ENCODE measurements around the gene PICALM.
"Not testable (repeated sequence)": the region's sequence is repeated elsewhere in the genome, so short reads cannot be mapped to it uniquely, and the experiment has no call there.

The PICALM gene

GRCh38 chr11:85945788-85946187 lies 123.1 kb downstream of the PICALM start:
- Histone ChIP-seq H3K4me1 (ENCODE audit: control insufficient read depth, insufficient read depth, low read length) (no peaks in the 10 kb centered on the region), H3K4me3 (ENCODE audit: insufficient read depth, low read depth, low read length) (no peak overlapping the region), H3K9me3 (ENCODE audit: control insufficient read depth, low read length) (no peaks in the 10 kb centered on the region), H3K36me3 (ENCODE audit: control insufficient read depth, insufficient read depth, low read length) (no peaks in the 10 kb centered on the region), H3K27me3 (ENCODE audit: control insufficient read depth, insufficient read depth, low read length, poor library complexity, severe bottlenecking) (no peaks in the 10 kb centered on the region), H3K27ac (ENCODE audit: insufficient read depth, low read depth, low read length, poor library complexity, severe bottlenecking) (no peak overlapping the region)

DNA sequence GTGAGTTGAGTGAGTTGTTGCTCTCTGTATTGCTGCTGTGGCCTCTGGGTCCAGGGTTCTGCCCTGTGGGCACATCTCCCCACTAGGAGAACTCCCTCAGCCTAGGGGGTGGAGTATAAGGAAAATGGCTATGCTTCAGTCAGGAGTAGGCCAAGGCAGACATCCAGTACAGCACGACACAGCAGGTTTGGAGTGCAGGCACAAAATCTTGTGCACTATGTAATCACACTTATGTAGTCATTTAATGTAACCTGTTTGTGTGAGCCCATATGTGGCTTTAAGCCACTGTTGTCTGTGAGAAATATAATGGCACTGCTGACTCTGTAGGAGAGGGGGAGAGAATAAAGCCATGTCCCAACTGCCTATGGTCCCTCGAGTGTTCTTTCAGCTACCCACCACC lies 123.6 kb downstream of the PICALM start:
- WGBS, 2 experiments: 95 to 100% methylated on average over 1 to 2 of the region's 2 CpGs
- H3K27ac ChIP-seq (ENCODE audit: insufficient read depth, low read depth, low read length, poor library complexity, severe bottlenecking): no peak overlapping the region
- no peaks in the 10 kb centered on the region for H3K9me3 ChIP-seq (ENCODE audit: control insufficient read depth, low read length)
- H3K27me3 ChIP-seq (ENCODE audit: control insufficient read depth, insufficient read depth, low read length, poor library complexity, severe bottlenecking): no peaks in the 10 kb centered on the region
- no peaks in the 10 kb centered on the region for H3K36me3 ChIP-seq (ENCODE audit: control insufficient read depth, insufficient read depth, low read length)
- H3K4me1 ChIP-seq (ENCODE audit: control insufficient read depth, insufficient read depth, low read length): no peaks in the 10 kb centered on the region
- no peak overlapping the region for H3K4me3 ChIP-seq (ENCODE audit: insufficient read depth, low read depth, low read length)

DNA sequence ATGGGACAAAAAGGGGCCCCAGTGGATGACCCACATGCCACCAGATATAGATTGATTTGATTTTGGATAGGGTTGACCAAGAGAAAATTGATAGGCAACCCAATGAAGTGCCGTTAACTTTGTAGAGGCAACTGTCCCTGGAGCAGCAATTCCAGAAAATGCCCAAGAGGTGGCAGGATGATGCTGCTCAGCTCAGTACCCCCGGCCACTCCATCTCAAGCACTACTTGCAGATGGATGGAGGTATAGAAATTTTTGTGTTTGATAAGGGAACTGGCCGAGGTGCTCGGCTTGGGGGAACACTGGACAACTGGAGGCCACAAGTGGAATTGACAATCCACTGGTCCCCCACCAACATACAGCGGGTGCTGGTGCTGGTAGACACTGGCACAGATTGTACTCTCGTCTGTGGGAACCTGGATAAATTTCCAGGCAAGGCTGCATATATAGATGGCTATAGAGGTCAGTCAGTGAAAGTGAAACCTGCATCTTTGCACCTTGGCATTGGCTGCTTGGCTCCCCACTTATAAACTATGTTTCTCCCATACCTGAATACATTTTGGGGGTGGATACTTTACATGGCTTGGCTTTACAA lies 127.4 kb downstream of the PICALM start:
- no peaks in the 10 kb centered on the region for H3K36me3 ChIP-seq (ENCODE audit: control insufficient read depth, insufficient read depth, low read length)
- no peak overlapping the region for H3K4me3 ChIP-seq (ENCODE audit: insufficient read depth, low read depth, low read length)
- H3K4me1 ChIP-seq (ENCODE audit: control insufficient read depth, insufficient read depth, low read length): no peaks in the 10 kb centered on the region
- H3K27ac ChIP-seq (ENCODE audit: insufficient read depth, low read depth, low read length, poor library complexity, severe bottlenecking): no peak overlapping the region
- H3K9me3 ChIP-seq (ENCODE audit: control insufficient read depth, low read length): no peaks in the 10 kb centered on the region
- no peaks in the 10 kb centered on the region for H3K27me3 ChIP-seq (ENCODE audit: control insufficient read depth, insufficient read depth, low read length, poor library complexity, severe bottlenecking)
- WGBS, 2 experiments: 78 to 81% methylated on average over 5 to 6 of the region's 6 CpGs

DNA sequence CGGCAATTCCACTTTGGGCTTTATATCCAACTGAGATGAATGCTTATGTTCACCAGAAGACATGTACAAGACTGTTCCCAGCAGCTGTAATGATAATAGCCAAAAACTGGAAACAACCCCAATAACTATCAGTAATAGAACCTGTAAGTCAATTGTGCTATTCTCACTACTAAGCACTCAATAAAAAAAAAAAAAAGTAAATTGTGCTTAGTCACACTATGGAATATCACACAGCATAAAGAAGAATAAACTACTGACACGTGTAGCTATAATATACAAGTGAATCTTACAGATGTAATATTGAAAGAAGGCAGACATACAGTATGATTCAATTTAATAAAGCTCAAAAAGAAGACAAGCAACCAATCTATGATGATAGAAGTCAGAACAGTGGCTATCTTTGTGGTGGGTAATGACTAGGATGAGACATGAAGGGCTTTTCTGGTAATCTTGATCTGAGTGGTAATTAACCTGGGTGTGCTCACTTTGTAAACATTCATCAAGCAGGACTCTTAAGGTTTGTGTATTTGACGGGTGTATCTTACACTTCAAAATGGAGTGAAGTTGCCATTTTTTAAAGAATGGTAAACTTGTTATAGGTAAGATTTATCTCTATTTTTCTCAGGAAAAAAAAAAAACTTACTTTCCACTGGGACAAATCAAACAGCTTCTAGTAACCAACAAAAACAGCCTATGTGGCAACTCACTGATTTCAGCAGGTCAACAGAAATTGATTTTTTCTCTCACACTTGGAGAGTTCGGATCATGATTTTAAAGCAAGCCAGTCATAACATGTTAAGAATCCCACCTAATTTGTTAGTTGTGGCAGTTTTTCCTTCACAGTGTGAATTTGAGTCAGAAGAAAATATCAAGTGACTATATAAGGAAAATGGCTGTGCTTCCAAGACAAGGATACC lies 129.5 kb downstream of the PICALM start:
- 92 to 94% methylated on average over 2 of the region's 4 CpGs for WGBS, 2 experiments
- no peaks in the 10 kb centered on the region for H3K36me3 ChIP-seq (ENCODE audit: control insufficient read depth, insufficient read depth, low read length)

GRCh38 chr11:85937835-85938234 lies 131.0 kb downstream of the PICALM start:
- WGBS, 2 experiments: 94 to 97% methylated on average over 1 of the region's 1 CpG

More for the DNA sequence above, 129.5 kb downstream of the PICALM start:
- H3K4me3 ChIP-seq (ENCODE audit: insufficient read depth, low read depth, low read length): no peak overlapping the region
- no peaks in the 10 kb centered on the region for H3K9me3 ChIP-seq (ENCODE audit: control insufficient read depth, low read length)
- H3K27ac ChIP-seq (ENCODE audit: insufficient read depth, low read depth, low read length, poor library complexity, severe bottlenecking): no peak overlapping the region
- H3K27me3 ChIP-seq (ENCODE audit: control insufficient read depth, insufficient read depth, low read length, poor library complexity, severe bottlenecking): no peaks in the 10 kb centered on the region
- no peaks in the 10 kb centered on the region for H3K4me1 ChIP-seq (ENCODE audit: control insufficient read depth, insufficient read depth, low read length)

DNA sequence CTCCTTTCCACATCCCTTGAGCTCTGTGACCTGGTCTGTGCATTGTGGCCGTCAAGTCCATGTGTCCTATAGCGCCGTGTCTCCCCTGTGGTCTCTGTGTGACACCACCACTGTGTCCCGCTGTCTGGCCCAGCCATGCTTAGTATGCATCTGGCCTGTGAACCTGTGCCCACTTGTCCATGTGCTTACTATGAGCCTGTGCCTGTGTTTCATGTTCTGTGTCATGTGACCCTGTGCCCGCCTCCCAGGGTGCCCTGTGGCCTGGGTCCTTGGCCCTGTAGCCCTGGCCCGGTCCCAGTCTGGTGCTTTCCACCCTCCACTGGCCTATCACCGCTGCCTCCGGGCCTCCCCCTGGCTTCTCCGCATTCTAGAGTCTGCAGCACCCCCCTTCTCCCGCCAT lies 133.1 kb downstream of the PICALM start:
- Histone ChIP-seq H3K4me1 (ENCODE audit: control insufficient read depth, insufficient read depth, low read length) (no peaks in the 10 kb centered on the region), H3K27me3 (ENCODE audit: control insufficient read depth, insufficient read depth, low read length, poor library complexity, severe bottlenecking) (no peaks in the 10 kb centered on the region), H3K36me3 (ENCODE audit: control insufficient read depth, insufficient read depth, low read length) (no peaks in the 10 kb centered on the region), H3K4me3 (ENCODE audit: insufficient read depth, low read depth, low read length) (no peak overlapping the region), H3K9me3 (ENCODE audit: control insufficient read depth, low read length) (no peaks in the 10 kb centered on the region), H3K27ac (ENCODE audit: insufficient read depth, low read depth, low read length, poor library complexity, severe bottlenecking) (no peak overlapping the region)
- 92 to 95% methylated on average over 10 of the region's 10 CpGs for WGBS, 2 experiments

More at GRCh38 chr11:85937835-85938234, 131.0 kb downstream of the PICALM start:
- no peaks in the 10 kb centered on the region for H3K4me1 ChIP-seq (ENCODE audit: control insufficient read depth, insufficient read depth, low read length)
- H3K4me3 ChIP-seq (ENCODE audit: insufficient read depth, low read depth, low read length): no peak overlapping the region
- no peaks in the 10 kb centered on the region for H3K9me3 ChIP-seq (ENCODE audit: control insufficient read depth, low read length)
- H3K27ac ChIP-seq (ENCODE audit: insufficient read depth, low read depth, low read length, poor library complexity, severe bottlenecking): no peak overlapping the region
- H3K36me3 ChIP-seq (ENCODE audit: control insufficient read depth, insufficient read depth, low read length): no peaks in the 10 kb centered on the region
- no peaks in the 10 kb centered on the region for H3K27me3 ChIP-seq (ENCODE audit: control insufficient read depth, insufficient read depth, low read length, poor library complexity, severe bottlenecking)

DNA sequence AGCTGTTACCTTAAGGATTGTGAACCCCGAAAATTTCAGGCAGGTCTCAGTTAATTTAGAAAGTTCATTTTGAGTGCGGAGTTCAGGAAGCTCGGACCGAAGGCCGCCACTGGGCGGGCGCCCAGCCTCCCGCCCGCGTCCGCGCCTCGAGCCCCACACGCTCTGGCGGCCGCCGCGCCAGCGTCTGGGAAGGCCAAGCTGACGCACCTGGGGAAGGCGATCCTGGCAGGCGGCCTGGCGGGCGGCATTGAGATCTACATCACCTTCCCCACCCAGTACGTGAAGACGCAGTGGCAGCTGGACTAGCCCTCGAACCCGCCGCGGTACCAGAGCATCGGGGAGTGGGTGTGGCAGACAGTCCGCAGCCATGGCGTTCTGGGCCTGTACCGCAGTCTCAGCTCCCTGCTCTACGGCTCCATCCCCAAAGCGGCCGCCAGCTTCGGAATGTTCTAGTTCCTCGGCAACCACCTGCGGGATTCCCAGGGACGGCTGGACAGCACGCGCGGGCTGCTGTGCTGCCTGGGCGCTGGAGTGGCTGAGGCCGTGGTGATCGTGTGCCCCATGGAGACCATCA lies 134.2 kb downstream of the PICALM start:
- WGBS, 2 experiments: 96 to 97% methylated on average over 47 of the region's 47 CpGs
- no peak overlapping the region for H3K4me3 ChIP-seq (ENCODE audit: insufficient read depth, low read depth, low read length)

DNA sequence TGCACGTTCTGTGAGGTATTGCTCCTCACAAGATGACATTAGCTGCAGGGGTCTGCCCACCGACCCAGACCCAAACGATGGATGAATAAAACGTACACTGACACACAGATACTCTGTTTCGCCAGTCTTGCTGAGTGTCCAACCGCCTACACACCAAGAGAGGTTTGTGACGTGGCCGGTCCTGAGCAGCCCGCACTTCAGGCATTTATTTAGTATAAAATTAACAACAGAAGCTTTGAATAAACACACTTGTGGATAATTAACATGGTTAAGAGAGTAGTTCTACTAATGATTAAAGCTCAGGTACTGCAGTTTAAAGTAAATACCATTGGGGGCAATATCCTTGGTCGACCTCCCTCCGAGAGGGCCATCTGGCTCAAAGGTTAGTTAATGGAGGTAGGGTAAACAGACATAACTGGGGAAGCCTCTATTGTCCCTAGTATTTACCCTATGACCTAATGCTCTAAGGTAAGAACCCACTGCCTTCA lies 138.0 kb downstream of the PICALM start:
- WGBS, 2 experiments: 93 to 94% methylated on average over 11 of the region's 11 CpGs
- Histone ChIP-seq H3K9me3 (ENCODE audit: control insufficient read depth, low read length) (no peaks in the 10 kb centered on the region), H3K27ac (ENCODE audit: insufficient read depth, low read depth, low read length, poor library complexity, severe bottlenecking) (no peak overlapping the region), H3K36me3 (ENCODE audit: control insufficient read depth, insufficient read depth, low read length) (no peaks in the 10 kb centered on the region), H3K4me3 (ENCODE audit: insufficient read depth, low read depth, low read length) (no peak overlapping the region), H3K4me1 (ENCODE audit: control insufficient read depth, insufficient read depth, low read length) (no peaks in the 10 kb centered on the region), H3K27me3 (ENCODE audit: control insufficient read depth, insufficient read depth, low read length, poor library complexity, severe bottlenecking) (no peaks in the 10 kb centered on the region)

More for the DNA sequence above, 134.2 kb downstream of the PICALM start:
- H3K27me3 ChIP-seq (ENCODE audit: control insufficient read depth, insufficient read depth, low read length, poor library complexity, severe bottlenecking): no peaks in the 10 kb centered on the region
- H3K36me3 ChIP-seq (ENCODE audit: control insufficient read depth, insufficient read depth, low read length): no peaks in the 10 kb centered on the region
- no peak overlapping the region for H3K27ac ChIP-seq (ENCODE audit: insufficient read depth, low read depth, low read length, poor library complexity, severe bottlenecking)
- H3K9me3 ChIP-seq (ENCODE audit: control insufficient read depth, low read length): no peaks in the 10 kb centered on the region
- H3K4me1 ChIP-seq (ENCODE audit: control insufficient read depth, insufficient read depth, low read length): no peaks in the 10 kb centered on the region

DNA sequence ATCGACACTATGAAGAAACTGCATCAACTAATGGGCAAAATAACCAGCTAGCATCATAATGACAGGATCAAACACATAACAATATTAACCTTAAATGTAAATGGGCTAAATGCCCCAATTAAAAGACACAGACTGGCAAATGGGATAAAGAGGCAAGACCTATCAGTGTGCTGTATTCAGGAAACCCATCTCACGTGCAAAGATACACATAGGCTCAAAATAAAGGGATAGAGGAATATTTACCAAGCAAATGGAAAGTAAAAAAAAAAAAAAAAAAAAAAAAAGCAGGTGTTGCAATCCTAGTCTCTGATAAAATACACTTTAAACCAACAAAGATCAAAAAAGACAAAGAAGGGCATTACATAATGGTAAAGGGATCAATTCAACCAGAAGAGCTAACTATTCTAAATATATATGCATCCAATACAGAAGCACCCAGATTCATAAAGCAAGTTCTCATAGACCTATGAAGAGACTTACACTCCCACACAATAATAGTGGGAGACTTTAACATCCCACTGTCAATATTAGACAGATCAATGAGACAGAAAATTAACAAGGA lies 142.2 kb downstream of the PICALM start:
- not testable (repeated sequence) for H3K4me3 ChIP-seq (ENCODE audit: insufficient read depth, low read depth, low read length); H3K27ac ChIP-seq (ENCODE audit: insufficient read depth, low read depth, low read length, poor library complexity, severe bottlenecking); H3K36me3 ChIP-seq (ENCODE audit: control insufficient read depth, insufficient read depth, low read length); H3K9me3 ChIP-seq (ENCODE audit: control insufficient read depth, low read length); H3K27me3 ChIP-seq (ENCODE audit: control insufficient read depth, insufficient read depth, low read length, poor library complexity, severe bottlenecking); H3K4me1 ChIP-seq (ENCODE audit: control insufficient read depth, insufficient read depth, low read length)
- WGBS, 2 experiments: 93 to 100% methylated on average over 2 of the region's 2 CpGs

DNA sequence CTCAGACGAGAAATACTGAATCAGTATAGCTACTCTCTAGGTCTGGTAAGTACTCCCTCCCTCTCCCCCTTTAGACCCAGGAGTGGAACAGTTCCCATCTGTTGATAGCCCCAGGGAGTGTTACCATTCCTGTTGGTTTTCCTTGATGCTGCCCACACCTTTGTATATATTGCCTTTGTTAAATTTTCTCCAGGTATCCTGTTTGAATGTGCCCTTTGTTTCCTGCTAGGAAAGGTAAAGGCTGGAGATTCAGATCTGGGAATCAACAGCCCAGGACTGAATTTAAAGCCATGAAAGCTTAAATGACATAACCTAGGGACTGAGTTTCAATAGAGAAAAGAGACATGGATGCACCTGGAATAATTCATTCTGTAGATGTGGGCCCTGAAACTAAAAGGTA lies 145.4 kb downstream of the PICALM start:
- WGBS, 2 experiments: 98% methylated on average over 1 of the region's 1 CpG
- Histone ChIP-seq H3K27ac (ENCODE audit: insufficient read depth, low read depth, low read length, poor library complexity, severe bottlenecking) (no peak overlapping the region), H3K4me3 (ENCODE audit: insufficient read depth, low read depth, low read length) (no peak overlapping the region), H3K9me3 (ENCODE audit: control insufficient read depth, low read length) (no peaks in the 10 kb centered on the region), H3K36me3 (ENCODE audit: control insufficient read depth, insufficient read depth, low read length) (no peaks in the 10 kb centered on the region), H3K27me3 (ENCODE audit: control insufficient read depth, insufficient read depth, low read length, poor library complexity, severe bottlenecking) (no peaks in the 10 kb centered on the region), H3K4me1 (ENCODE audit: control insufficient read depth, insufficient read depth, low read length) (peaks cover 6% of the 10 kb centered on the region)

Data from ectodermal cell (in vitro differentiated cells).